GM18907 (cell line): ENCODE results near the gene KCNMA1.

Experiments used
- ATAC-seq: cut with Tn5 transposase; IDR thresholded peaks from one replicate; pipeline ENCODE4 v1.9.1; 2021; ENCODE audit warnings: mild to moderate bottlenecking, moderate library complexity; ENCODE audit not compliant: unreplicated experiment

The KCNMA1 gene

DNA sequence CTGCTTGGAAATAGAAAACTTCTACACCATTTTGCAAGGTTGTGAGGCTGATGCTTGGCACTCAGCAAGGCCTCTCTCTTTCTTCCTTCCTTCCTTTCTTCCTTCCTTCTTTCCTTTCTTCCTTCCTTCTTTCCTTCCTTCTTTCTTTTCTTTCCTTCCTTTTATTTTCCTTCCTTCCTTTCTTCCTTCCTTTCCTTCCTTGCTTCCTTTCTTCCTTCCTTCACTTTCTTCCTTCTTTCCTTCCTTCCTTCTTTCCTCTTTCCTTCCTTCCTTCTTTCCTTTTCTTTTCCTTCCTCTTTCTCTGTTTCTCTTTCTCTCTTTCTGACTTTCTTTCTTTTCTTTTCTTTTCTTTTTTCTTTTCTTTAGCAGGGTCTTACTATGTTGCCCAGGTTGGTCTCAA is 460.4 kb downstream of the KCNMA1 start:
- ATAC-seq, result no peak

DNA sequence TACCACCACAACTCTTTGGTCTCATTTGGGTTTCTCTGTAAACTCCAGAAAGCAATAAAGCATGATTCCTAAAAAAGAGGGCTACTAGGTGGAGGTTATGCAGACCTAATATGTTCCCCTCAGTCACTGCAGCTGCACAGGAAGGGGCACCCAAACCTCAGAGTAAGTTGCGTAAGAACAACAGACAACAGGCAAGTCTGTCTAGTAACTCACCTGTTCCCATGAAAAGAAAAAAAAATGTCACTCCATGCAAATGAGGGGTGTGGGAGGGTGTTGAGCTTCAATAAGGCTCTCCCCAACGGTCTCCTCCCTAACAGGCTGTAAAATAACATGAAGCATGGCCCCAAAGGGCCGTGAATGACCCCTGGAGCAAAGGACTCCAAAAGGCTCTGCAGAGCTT is 461.4 kb downstream of the KCNMA1 start:
- no peak for ATAC-seq

DNA sequence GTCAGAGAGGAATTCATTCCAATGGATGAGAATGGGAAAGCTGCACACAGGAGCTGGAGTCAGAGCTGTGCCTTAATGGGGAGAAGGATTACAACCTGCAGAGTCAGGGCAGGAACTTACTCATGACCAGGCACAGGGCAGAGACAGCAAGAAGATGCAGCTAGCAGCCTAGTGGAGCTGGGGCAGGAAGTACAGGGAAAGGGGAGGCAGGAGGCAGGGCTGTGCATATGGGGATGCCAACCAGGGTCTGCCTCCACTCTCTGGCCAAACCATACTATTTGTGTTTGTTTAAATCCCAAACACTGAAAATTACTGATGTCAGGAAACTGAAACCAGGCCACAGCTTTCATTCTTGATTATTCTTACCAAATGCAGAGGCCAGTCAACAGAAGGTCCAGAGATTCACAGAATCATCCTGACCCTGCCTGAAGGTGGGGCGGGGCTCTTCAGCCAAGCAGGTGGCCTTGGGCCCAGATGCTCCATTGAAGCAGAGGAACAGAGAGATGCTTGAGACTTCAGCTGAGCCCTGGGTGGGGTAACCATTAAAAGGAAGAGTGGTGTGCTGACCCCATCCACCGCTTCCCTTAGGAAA is 461.9 kb downstream of the KCNMA1 start:
- no peak for ATAC-seq

DNA sequence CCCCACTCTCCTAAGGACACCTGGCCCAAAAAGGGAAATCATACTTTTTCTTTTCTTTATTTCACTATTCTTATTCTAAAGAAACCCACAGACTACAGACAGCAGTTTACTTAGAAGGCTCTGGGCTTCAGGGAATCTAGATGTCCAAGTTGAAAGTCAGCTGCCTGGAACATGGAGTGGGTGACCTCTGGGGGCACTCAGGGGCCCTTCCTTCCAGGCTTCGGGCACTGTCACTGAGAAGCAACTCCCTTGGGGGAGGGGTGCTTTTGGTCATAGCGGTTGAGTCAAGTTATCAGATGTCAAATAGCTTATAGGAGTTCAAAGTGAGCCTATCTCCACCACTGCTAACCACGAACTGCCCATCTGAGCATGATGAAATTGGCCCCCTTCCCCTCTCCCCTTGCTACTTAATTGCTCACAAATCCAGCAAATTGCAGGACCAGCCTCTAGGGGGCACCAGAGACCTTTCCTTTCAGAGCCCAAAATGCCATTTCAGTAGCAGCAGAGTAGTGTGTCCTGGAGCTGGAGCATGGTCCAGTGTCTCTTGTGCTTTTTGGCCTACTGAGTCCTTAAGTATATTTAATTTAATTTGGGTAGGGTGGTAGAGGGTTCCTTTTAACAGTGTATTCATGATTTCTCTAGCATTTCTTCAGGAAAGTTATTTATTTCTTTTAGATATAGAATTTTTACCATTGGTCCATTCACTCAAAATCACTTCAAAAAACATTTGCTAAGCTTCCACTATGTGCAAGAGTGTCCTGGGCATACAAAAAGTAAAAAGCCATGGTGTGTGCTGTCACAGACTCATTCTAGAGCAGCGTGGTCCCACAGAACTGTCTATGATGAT is 463.8 kb downstream of the KCNMA1 start:
- no peak for ATAC-seq

DNA sequence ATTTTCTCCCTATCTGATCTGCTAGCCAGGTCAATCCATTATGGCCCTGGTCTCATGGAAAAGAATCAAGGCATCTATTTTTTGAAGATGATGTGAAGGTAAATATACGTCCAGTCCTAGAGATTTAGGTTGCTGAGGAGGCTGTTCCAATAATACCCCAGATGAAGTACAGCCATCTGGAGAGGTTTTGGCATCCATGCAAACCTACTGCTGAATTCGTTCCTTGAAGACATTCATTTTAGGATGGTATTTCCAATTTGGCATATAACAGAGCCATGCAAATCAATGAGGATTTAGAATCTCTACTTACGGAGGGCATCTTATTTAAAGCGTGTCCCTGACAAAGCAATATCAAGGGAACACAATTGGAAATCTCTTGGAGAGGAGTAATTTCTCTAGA is 465.5 kb downstream of the KCNMA1 start:
- no peak for ATAC-seq

DNA sequence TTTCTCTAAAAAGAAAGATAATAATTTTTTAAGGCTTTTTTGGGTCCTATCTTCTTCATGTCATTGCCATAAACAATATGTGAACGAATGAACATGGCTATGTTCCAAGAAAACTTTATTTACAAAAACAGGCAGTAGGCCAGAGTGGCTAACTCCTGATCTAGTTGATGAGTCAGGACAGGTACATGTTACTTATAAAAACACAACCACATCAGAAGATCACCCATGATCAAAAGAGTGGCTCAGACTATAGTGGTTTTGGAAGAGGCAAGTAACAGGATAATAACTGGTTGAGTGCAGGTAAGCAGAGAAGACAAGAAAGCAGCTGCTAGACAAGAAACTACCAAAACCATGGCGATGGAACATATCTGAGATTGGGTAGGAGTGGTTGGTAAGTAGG is 468.7 kb downstream of the KCNMA1 start:
- ATAC-seq, result no peak

DNA sequence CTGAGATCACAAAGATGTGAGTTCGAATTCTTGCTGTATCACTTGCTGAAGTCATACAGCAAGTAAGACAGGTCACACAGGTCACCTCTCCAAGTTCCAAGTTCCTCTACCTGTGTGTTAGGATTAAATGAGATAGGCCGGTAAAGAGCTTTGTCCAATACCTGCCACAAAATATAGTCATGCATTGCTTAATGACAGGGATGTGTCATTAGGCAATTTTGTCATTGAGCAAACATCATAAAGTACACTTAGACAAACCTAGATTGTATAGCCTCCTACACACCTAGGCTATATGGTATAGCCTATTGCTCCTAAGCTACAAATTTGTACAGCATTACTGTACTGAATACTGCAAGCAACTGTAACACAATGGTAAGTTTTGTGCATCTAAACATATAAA is 469.4 kb downstream of the KCNMA1 start:
- ATAC-seq, result no peak

DNA sequence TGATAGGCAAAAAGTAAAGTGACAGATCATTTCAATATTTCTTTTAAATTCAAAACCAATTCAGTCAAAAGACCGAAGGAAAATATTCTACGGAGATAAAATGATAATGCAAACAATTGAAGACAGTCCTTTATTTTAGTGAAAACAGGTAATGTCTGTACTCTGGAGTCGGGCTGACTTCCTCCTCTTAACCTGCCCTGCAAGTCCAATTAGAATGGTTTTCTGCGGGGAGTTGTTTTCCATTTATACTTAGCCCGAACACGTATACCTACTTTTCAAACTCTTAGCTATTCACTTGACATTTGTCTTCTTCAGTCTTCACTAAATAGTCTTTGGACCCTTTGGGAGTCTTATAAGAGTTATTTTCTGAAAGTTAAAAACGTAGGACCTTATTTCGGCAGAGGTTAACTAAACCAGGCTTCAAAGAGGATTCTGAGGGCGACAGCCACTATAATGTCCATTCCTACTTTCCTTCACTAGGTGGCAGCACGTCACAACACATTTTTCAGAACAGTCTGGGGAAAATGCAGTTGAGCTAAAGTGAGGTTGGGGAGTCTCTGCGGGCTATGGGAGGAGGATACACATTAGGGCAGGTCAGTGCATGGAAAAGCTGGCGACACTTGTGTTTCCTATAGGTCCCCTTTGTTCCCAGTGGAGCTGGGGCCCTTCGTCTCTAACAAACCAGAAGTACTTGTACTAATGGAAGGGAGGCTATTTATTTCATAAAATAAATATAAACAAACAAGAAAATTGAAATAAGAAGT is 472.0 kb downstream of the KCNMA1 start:
- peak; percentile 77 for ATAC-seq

DNA sequence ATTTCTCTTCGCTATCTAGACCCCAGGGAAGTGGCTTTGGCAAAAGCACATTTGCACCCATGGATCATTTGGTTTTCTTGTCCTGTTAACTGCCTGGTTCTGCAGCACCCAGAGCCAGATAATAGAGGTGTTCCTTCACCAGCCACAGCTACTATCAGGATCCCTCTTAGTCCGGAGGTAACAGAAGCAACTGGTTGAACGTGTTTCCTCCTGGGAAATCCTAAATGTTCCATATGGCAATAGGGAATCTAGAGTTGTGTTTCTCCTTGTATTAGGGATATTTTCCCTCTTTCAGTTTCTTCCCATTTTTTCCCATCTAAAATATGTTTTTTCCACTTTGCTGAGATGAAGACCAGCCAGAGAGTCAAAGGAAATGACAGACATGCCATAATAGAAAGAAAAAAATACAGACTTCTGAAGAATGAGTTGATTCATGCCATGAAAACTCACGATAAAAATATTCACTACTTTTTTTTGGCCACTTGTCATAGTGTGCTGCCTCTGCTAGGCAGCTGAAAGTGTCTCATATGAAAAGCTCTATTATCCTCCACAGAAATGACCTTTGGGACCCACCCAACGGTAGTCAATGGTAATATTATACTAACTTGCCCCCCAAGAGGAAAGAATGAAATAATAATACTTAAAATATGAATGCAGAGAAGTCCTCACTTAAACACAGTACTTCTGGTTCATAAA is 472.8 kb downstream of the KCNMA1 start:
- ATAC-seq, result no peak

DNA sequence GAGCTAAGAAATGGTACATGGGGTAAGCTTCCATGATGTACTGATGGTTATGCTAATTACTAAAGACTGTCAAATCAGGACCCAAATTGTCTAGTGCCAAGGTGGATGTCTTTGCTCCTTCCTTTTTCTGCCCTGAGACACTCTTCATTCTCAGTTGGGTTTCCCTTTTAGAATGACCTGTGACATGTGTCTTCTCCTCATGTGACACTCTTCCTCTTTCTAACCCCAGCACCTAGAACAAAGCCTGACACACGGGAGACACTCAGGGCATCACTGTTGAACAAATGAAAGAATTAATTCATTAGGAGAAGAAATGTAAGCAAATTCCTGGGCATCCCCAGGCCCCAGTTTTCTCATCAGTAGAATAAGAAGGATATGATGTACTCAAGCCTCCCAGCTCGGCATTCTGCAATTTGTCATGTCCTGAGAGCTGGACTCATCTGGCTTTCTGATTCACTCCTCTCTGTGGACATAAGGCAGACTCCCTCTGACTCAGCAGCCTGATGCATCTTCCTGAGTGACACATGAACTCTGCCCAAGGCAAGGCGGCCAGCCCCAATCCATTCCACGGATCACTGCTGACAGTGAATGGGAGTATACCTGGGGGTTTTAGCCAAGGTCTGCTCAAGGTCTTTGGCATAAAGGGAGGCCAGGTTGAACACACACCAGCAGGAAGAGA is 473.8 kb downstream of the KCNMA1 start:
- no peak for ATAC-seq

DNA sequence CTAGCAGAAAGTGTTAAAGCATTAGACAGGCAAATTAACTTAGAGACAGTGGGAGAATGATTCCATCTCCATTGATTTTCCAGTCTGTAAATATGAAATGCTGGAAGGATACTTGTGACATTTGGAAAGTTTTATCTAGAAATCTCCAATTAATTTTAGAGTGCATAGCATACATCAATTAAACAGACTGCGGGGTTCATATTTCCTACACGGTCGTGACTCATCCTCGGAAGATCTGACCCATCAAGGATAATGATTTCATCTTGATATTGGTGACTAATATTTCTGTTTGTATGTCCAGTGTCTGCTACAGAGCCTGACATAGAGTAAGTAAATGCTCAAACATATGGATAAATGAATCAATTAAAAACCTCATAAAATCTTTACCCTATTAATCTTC is 474.9 kb downstream of the KCNMA1 start:
- no peak for ATAC-seq

DNA sequence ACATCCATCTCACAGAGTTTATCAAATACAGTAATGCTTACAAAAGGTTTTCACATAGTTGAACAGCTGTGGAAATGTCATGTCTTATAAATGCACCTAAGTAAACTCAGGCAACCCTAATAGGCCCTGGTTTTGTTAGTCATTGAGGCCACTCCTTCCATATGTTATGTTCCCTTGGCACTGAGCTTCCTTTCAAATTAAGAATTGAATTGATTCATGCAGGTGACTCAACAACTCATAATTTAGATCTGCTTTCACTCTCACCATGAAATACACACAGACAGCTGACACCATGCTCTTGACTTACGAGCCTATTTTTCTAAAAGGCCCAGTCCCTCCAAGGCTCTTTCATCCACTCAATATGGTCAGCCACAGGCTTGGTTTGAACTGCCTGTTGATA is 476.9 kb downstream of the KCNMA1 start:
- ATAC-seq, result no peak

DNA sequence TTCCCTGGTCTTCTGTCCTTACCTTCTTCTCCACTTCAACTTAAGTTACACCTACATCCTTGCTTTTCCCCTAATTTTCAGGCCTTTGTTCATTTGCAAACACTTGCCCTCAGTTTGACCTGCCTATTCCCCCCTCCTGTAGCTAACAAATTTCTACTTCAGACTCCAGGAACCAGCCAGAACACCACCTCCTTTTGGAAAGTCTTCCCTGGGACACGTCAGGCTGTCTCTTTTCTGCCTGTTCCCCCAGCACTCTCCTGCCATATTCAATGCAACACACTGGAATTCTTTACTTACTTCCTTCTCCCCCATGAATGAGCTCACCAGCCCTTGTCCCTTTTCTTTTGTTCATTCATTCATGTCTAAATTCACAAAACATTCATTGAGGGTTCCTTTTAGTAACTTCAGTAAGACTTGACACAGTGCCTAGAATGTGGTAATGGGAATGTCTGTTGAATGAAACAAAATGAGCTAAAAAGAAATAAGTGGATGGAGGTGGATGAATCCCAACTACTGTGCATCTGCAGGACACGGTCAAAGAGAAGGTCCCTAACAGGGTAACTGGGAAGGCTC is 478.0 kb downstream of the KCNMA1 start:
- no peak for ATAC-seq

DNA sequence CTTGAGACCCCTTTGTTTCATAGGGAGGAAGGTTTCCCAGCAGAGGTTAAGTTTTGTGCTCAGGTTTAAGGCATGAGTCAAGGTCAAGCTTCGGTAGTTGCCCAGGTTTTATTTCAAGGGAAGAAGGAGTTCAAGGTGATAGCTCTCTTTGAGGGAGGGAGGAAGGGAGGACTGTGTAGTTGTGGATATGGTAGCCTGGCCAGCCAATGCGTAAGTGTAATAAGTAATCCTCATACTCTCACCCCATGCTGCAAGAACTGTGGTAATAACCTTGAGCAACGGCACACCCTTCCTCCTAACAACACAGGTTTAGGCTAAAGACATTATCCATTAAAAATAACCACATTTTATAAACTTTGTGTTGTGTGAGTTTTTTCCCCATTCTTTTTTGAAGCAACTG is 478.9 kb downstream of the KCNMA1 start:
- ATAC-seq, result no peak

DNA sequence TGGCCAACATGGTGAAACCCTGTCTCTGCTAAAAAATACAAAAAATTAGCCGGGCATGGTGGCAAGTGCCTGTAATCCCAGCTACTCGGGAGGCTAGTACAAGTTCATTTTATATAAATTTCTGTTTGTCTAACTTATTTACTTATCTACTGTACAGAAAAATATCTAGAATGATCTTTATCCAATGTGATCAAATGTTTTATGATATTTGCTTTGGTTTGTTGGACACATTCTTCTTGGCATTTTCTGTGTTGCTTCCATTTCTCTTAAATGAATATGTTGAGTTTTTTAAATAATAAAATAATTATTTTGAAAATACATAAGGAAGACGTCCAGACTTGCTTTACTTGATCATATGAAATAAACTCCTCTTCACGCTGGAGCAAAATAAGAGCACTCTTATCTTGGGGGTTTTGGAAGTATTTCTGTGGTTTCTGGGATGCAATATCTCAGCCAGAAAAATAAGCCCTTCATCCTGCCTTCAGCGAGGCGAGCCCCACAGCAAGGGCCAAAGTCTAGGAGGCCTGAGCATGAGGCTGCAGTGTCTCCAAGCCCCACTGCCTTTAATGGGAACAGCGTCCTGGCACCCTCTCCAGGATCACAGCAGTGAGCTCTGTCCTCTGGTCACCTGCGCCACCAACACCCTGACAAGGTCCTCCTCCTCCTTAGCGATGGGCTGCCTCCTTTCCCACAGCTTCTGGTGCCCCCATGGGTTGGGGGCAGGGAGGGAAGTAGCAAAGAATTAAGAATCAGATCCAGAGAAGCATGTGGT is 480.2 kb downstream of the KCNMA1 start:
- ATAC-seq, result no peak

DNA sequence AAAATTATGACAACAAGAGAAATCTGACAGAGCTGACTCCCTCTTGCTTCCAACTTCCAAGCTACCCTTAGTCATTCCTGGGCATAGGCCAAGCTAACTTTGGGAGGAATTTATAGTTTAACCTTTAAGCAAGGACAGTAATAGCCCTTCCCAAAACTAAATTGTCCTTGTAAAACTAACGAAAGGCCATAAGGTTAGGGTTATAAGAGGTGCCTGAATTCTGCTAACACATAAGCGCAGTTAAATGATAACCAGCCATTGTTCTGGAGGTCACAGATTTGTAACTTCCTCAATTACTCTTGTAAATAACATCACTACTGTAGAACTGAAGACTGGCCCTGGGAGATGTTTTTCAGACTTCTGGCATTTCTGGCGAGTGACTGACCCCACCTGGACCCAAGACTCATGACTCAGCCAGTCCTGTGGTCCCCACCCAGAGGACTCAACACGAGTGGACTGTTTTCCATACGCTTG is 481.2 kb downstream of the KCNMA1 start:
- ATAC-seq, result no peak

DNA sequence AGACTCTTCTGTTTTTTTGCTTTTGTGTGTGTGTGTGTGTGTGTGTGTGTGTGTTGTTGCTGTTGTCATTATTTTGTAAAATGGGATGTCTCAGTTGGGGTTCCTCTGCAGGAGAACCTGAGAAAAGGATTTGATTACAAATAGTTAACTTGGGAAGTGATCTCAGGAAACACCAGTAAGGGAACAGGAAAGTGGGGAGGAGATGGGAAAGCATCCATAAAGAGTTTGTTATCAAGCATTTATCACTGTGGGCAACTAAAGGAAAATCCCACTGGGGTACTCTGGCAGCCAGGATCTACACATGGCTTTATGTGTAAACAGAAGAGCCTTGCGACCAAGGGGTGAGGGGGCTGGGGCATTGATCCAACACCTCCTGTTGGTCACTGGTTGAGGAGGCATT is 485.4 kb downstream of the KCNMA1 start:
- ATAC-seq, result no peak

DNA sequence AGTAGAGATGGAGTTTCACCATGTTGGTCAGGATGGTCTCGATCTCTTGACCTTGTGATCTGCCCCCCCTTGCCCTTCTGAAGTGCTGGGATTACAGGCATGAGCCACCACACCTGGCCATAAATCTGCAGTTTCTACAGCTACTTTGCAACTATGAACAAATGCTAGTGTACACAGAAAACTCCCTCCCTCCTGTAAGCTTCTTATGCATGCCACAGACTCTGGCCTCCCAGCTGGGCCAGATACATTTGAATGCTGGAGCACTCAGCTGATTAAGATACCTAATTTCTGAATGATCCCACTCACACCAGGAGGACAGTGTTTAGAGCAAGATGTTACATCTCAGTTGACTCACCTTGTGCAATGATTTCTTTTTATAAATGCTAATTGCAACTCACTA is 486.2 kb downstream of the KCNMA1 start:
- no peak for ATAC-seq

DNA sequence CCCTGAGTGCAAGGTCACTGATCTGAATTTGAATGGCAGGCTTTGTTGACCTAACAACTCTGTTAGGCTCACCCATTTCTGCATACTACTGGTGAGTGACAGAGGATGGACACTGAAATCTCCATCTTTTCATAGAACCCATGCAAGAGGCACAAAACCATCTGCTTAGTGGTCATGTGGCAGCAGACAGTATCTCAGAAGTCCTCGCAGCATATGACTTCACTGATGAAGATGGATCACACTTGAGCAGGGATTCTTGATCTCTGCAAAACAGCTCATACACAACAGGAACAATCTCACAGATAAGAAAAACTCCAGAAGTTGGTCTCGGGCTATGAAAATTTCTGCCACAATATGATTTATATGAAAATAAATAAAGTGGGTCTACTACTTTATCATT is 487.9 kb downstream of the KCNMA1 start:
- no peak for ATAC-seq

DNA sequence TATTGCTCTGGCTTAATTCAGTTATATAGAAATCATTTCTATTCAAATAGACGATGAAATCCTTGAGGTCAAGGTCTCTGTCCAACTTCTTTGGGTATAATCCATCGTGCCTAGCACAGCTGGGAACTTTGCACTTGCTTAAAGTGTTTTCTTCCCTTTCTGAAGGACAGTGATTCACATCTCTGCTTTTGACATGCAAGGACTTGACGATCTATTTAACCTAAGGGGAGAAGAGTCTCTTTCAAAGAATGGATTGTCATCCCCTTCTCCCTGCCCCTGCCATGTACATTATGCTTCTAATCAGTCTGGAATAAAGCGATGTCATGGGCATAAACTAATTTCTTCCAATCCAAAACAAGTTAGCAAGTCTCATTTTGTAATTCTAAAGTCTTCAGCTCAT is 488.6 kb downstream of the KCNMA1 start:
- no peak for ATAC-seq
